ENCODE results near the gene NLGN3.

The NLGN3 gene

DNA sequence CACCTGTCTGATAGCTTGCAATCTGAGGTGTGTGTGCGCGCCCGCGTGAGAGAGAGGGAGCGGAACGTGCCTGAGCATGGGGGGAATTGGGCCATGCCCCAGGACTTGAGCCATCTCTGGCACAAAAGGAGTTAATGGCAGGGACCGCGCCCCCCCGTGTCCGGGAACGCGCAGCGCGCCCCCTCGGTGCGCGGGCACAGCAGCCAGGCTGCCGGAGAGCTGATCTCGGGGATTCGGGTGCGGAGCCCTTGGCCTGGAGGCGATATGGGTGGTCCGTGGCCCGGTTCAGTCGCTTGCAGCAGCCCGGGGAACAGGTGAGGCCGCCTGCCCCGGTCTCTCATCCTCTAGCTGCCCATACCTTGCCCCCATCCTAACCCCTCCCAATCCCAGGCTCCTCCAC, at the start of gene NLGN3:
NLGN3 (plus strand) TSS at position 191 of the 400 bp plus-strand sequence. CDS start 2,909 bp downstream, outside the sequence.
- H3K27me3 ChIP-seq (ENCODE audit: control insufficient read depth, insufficient read depth, low read length) = no peaks in the 10 kb centered on the region
- no peaks in the 10 kb centered on the region for H3K9me3 ChIP-seq (ENCODE audit: control insufficient read depth, low read length)
- no peaks in the 10 kb centered on the region for H3K36me3 ChIP-seq (ENCODE audit: control insufficient read depth, insufficient read depth, low read length)
- H3K4me1 ChIP-seq (ENCODE audit: control insufficient read depth, insufficient read depth, low read length) = peaks cover 10% of the 10 kb centered on the region
- peak within 1 kb of the TSS; percentile 15 for H3K9ac ChIP-seq (ENCODE audit: low read length)
- peak within 1 kb of the TSS; percentile 8 for H3K4me3 ChIP-seq (ENCODE audit: low read length)

DNA sequence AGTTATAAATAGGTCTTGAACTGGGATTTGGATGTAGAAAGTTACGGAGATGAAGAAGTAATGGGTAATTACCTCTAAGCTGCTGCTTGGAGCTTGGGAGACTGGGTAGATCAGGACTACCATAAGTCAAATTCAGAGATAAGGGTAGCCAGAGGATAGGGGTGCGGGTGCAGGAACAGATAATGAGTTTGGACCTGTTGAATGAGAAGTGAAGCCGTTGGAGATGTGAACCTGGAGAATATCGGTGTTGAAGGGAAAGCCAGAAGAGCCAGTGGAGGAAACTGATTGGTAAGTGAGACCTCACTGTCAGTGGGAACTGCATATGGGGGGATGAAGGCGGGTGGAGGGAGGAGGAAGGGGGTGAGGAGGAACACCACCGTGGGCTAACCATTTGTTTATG, 49.6 kb upstream of the NLGN3 start:
- Histone ChIP-seq H3K9me3 (ENCODE audit: control insufficient read depth, low read length) (no peaks in the 10 kb centered on the region), H3K4me1 (ENCODE audit: control insufficient read depth, insufficient read depth, low read length) (peaks cover 5% of the 10 kb centered on the region), H3K9ac (ENCODE audit: low read length) (peak overlapping the region; percentile 54), H3K27me3 (ENCODE audit: control insufficient read depth, insufficient read depth, low read length) (no peaks in the 10 kb centered on the region), H3K36me3 (ENCODE audit: control insufficient read depth, insufficient read depth, low read length) (no peaks in the 10 kb centered on the region), H3K4me3 (ENCODE audit: low read length) (no peak overlapping the region)

DNA sequence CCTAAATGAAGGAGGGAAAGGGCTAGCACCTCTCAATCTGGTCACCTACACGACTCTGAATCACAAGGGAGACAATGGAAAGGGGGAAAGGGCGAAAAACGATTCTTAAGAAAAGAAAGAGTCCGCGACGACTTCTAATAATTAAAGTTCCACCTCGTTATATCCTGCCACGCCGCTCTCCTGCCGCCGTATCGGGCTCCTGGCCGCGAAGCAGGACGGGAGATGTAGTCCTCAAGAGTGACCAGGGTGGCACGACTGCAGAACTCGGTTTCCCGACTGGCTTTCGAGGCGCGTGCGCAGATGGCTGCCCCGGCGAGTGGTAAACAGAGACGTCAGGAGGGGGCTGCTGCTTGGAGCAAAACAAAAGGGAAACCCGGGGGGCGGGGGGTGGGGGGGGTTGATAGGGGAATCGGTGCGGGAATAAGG, 49.1 kb upstream of the NLGN3 start, which contains the start of gene FOXO4:
FOXO4 (plus strand) TSS at position 297 of the 426 bp plus-strand sequence. CDS start 678 bp downstream, outside the sequence.
- H3K9ac ChIP-seq (ENCODE audit: low read length) = peak within 1 kb of the TSS; percentile 71
- peak within 1 kb of the TSS; percentile 22 for H3K4me3 ChIP-seq (ENCODE audit: low read length)
- no peaks in the 10 kb centered on the region for H3K27me3 ChIP-seq (ENCODE audit: control insufficient read depth, insufficient read depth, low read length)

DNA sequence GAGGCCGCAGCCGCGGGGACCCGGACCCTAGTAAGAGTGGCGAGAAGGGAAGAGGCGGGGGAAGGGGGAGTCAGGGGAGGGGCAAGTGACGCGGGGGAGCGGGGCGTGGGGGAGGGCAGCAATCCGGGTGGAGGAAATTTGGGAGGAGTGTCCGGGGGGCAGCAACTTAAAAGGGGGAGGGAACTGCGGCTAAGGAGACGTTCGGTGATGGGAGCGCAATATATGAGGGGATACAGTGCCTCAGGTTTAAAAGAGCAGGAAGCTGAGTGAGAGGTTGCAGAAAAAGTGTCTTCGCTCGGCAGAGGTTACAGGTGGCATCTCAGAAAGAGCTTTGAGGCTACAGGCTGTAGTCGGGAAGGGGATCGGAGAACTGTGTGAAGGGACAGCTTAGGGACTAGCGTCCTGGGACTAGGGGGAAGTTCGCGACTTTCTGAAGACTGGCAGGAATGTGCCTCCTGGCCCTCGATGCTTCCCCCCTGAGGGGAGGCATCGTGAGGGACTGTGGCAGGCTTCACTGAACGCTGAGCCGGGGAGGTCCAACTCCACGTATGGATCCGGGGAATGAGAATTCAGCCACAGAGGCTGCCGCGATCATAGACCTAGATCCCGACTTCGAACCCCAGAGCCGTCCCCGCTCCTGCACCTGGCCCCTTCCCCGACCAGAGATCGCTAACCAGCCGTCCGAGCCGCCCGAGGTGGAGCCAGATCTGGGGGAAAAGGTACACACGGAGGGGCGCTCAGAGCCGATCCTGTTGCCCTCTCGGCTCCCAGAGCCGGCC, 48.5 kb upstream of the NLGN3 start:
- Histone ChIP-seq H3K4me3 (ENCODE audit: low read length) (peak overlapping the region; percentile 22), H3K4me1 (ENCODE audit: control insufficient read depth, insufficient read depth, low read length) (peaks cover 5% of the 10 kb centered on the region), H3K9ac (ENCODE audit: low read length) (peak overlapping the region; percentile 71), H3K27me3 (ENCODE audit: control insufficient read depth, insufficient read depth, low read length) (no peaks in the 10 kb centered on the region), H3K36me3 (ENCODE audit: control insufficient read depth, insufficient read depth, low read length) (no peaks in the 10 kb centered on the region), H3K9me3 (ENCODE audit: control insufficient read depth, low read length) (no peaks in the 10 kb centered on the region)

More for the DNA sequence above, 49.1 kb upstream of the NLGN3 start, which contains the start of gene FOXO4:
- Histone ChIP-seq H3K9me3 (ENCODE audit: control insufficient read depth, low read length) (no peaks in the 10 kb centered on the region), H3K36me3 (ENCODE audit: control insufficient read depth, insufficient read depth, low read length) (no peaks in the 10 kb centered on the region), H3K4me1 (ENCODE audit: control insufficient read depth, insufficient read depth, low read length) (peaks cover 5% of the 10 kb centered on the region)

DNA sequence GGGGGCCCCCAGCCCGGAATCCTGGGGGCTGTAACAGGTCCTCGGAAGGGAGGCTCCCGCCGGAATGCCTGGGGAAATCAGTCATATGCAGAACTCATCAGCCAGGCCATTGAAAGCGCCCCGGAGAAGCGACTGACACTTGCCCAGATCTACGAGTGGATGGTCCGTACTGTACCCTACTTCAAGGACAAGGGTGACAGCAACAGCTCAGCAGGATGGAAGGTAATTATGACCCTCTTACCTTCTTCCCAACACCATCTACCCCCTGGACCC, 47.9 kb upstream of the NLGN3 start:
- Histone ChIP-seq H3K9ac (ENCODE audit: low read length) (peak overlapping the region; percentile 71), H3K4me1 (ENCODE audit: control insufficient read depth, insufficient read depth, low read length) (peaks cover 5% of the 10 kb centered on the region), H3K36me3 (ENCODE audit: control insufficient read depth, insufficient read depth, low read length) (no peaks in the 10 kb centered on the region), H3K4me3 (ENCODE audit: low read length) (peak overlapping the region; percentile 22), H3K27me3 (ENCODE audit: control insufficient read depth, insufficient read depth, low read length) (no peaks in the 10 kb centered on the region), H3K9me3 (ENCODE audit: control insufficient read depth, low read length) (no peaks in the 10 kb centered on the region)

DNA sequence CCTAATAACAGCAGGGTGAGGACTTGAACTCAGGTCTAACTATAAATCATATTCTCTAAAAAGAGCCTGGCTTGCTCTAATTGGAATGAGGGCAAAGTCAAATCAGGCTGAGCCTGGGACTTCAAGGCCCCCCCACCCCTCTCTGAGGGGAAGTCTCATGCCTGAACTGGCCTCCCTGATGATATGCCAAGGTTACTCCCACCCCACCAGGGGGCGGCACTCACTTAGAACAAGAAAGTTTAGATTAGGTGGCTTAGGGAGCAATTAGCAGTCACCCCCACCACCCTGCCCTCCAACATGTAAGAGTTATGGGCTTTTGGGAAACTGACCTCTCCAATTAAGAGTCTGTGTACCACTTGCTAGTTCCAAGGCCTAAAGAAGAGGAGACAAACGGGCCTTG, 46.3 kb upstream of the NLGN3 start:
- peak overlapping the region; percentile 2 for H3K9ac ChIP-seq (ENCODE audit: low read length)

DNA sequence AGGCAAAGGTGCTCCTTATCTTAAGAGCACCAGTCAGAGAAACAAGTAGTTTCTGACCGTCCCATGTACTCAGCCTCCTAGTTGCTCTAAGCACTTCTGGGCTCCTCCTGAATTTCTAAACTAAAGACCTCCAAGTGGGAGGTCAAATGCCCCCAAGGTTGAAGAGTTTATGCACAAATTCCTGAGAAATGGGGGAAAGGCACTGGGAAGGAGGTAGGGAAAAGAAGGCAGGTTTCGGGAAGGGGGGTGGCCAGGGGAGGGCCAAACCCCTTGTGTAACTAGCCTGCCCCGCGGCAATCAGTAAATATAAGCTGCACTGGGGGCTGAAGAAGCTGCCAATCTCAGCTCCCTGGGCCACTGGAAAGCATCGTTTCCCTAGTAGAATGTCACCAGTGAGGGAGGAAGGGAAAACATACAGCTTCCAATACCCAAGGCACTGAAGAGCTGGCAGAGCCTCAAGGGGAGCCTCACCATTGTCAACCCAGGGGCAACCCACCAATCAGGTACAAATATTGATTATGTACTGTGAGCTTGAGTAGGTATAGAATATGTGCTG, 45.6 kb upstream of the NLGN3 start:
- Histone ChIP-seq H3K9ac (ENCODE audit: low read length) (peak overlapping the region; percentile 2), H3K4me3 (ENCODE audit: low read length) (no peak overlapping the region), H3K4me1 (ENCODE audit: control insufficient read depth, insufficient read depth, low read length) (peaks cover 15% of the 10 kb centered on the region), H3K36me3 (ENCODE audit: control insufficient read depth, insufficient read depth, low read length) (no peaks in the 10 kb centered on the region), H3K9me3 (ENCODE audit: control insufficient read depth, low read length) (no peaks in the 10 kb centered on the region), H3K27me3 (ENCODE audit: control insufficient read depth, insufficient read depth, low read length) (no peaks in the 10 kb centered on the region)

More for the DNA sequence above, 46.3 kb upstream of the NLGN3 start:
- no peaks in the 10 kb centered on the region for H3K9me3 ChIP-seq (ENCODE audit: control insufficient read depth, low read length)
- H3K36me3 ChIP-seq (ENCODE audit: control insufficient read depth, insufficient read depth, low read length) = no peaks in the 10 kb centered on the region
- no peaks in the 10 kb centered on the region for H3K27me3 ChIP-seq (ENCODE audit: control insufficient read depth, insufficient read depth, low read length)
- peaks cover 8% of the 10 kb centered on the region for H3K4me1 ChIP-seq (ENCODE audit: control insufficient read depth, insufficient read depth, low read length)
- H3K4me3 ChIP-seq (ENCODE audit: low read length) = no peak overlapping the region

DNA sequence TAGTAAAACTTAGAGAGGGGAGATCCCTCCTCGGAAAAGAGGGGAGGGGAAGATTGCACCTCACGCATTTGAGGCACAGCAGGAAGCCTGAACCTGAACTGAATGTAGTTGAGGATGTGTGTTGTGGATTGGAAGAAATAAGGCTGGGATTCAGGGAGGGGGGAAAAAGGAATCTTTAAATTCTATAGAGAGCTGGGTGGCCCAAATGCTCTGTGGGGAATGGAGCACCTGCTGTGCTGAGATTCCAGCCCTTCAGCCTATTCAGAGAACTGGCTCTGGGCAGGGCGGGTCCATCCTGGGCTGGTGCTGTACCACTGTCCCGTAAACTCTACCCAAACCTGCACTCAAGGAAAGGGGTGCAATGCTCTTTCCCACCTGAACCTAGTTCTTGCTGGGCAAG, 44.9 kb upstream of the NLGN3 start:
- H3K9ac ChIP-seq (ENCODE audit: low read length) = no peak overlapping the region
- H3K9me3 ChIP-seq (ENCODE audit: control insufficient read depth, low read length) = no peaks in the 10 kb centered on the region
- H3K27me3 ChIP-seq (ENCODE audit: control insufficient read depth, insufficient read depth, low read length) = no peaks in the 10 kb centered on the region
- H3K36me3 ChIP-seq (ENCODE audit: control insufficient read depth, insufficient read depth, low read length) = no peaks in the 10 kb centered on the region
- H3K4me3 ChIP-seq (ENCODE audit: low read length) = no peak overlapping the region
- peaks cover 17% of the 10 kb centered on the region for H3K4me1 ChIP-seq (ENCODE audit: control insufficient read depth, insufficient read depth, low read length)

DNA sequence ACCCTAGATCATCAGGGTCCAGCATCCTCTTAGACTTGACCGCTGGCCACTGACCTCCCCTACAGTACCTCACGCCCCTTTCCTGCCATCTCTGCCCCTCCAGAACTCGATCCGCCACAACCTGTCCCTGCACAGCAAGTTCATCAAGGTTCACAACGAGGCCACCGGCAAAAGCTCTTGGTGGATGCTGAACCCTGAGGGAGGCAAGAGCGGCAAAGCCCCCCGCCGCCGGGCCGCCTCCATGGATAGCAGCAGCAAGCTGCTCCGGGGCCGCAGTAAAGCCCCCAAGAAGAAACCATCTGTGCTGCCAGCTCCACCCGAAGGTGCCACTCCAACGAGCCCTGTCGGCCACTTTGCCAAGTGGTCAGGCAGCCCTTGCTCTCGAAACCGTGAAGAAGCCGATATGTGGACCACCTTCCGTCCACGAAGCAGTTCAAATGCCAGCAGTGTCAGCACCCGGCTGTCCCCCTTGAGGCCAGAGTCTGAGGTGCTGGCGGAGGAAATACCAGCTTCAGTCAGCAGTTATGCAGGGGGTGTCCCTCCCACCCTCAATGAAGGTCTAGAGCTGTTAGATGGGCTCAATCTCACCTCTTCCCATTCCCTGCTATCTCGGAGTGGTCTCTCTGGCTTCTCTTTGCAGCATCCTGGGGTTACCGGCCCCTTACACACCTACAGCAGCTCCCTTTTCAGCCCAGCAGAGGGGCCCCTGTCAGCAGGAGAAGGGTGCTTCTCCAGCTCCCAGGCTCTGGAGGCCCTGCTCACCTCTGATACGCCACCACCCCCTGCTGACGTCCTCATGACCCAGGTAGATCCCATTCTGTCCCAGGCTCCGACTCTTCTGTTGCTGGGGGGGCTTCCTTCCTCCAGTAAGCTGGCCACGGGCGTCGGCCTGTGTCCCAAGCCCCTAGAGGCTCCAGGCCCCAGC, 43.8 kb upstream of the NLGN3 start:
- Histone ChIP-seq H3K4me1 (ENCODE audit: control insufficient read depth, insufficient read depth, low read length) (peaks cover 17% of the 10 kb centered on the region), H3K9me3 (ENCODE audit: control insufficient read depth, low read length) (no peaks in the 10 kb centered on the region), H3K9ac (ENCODE audit: low read length) (no peak overlapping the region)

DNA sequence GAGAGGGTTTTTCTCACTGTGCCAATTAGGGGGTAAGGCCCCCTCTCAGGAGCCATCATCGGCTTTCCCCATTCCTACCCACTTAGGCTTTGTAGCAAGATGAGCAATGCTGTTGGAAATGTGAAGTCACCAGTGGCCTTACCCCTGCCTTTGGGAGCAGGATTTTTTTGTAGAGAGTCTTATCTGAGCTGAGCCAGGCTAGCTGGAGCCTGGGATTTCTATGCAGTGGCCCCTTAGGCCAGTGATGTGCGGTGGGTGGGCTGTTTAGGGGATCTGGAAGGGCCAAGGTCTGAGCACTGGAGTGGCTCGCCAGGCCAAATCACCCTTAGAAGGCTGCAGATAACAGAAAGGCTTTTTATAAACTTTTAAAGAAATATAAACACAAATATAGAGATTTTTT, 42.3 kb upstream of the NLGN3 start:
- peaks cover 17% of the 10 kb centered on the region for H3K4me1 ChIP-seq (ENCODE audit: control insufficient read depth, insufficient read depth, low read length)
- no peak overlapping the region for H3K9ac ChIP-seq (ENCODE audit: low read length)
- H3K27me3 ChIP-seq (ENCODE audit: control insufficient read depth, insufficient read depth, low read length) = no peaks in the 10 kb centered on the region
- H3K36me3 ChIP-seq (ENCODE audit: control insufficient read depth, insufficient read depth, low read length) = no peaks in the 10 kb centered on the region
- no peak overlapping the region for H3K4me3 ChIP-seq (ENCODE audit: low read length)
- H3K9me3 ChIP-seq (ENCODE audit: control insufficient read depth, low read length) = no peaks in the 10 kb centered on the region

More for the DNA sequence above, 43.8 kb upstream of the NLGN3 start:
- Histone ChIP-seq H3K36me3 (ENCODE audit: control insufficient read depth, insufficient read depth, low read length) (no peaks in the 10 kb centered on the region), H3K4me3 (ENCODE audit: low read length) (no peak overlapping the region), H3K27me3 (ENCODE audit: control insufficient read depth, insufficient read depth, low read length) (no peaks in the 10 kb centered on the region)

DNA sequence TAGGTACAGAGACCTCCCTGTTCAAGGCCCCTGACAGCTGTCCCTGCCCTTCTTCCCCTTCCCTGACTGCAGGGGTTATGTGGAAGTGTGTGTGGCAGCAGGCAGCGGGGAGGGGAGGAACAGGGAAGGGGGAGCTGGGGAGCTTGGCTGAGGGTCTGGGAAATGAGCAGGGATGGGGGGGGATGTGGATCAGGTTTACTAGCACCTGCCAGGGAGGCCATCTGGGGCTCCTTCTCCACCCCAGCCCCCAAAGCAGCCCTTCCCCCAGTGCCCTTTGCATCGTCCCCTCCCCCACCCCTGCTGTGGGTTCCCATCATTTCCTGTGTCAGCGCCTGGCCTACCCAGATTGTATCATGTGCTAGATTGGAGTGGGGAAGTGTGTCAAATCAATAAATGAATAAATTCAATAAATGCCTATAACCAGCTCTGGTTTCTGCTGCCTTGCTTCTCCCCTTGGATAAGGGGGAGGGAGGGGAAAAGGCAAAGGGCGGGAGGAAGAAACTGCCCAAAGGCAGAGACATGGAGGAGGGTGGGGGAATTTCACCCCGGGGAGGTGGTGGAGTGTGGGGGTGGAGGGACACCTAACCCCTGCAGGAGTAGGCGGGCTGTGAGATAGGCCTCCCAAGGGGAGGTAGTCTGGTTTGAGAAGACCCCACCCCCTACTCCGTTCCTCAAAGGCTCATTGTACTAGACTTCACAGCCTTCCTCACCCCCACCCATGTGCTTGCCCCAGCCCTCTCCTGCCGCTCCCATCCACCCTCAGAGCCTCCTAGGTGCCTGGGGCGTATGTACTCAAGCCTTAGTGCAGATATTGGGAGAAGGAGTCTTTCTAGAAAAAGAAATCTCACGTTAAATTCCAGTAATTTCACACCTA, 41.3 kb upstream of the NLGN3 start:
- H3K9ac ChIP-seq (ENCODE audit: low read length) = peak overlapping the region; percentile 43
- no peaks in the 10 kb centered on the region for H3K27me3 ChIP-seq (ENCODE audit: control insufficient read depth, insufficient read depth, low read length)
- H3K9me3 ChIP-seq (ENCODE audit: control insufficient read depth, low read length) = no peaks in the 10 kb centered on the region
- no peaks in the 10 kb centered on the region for H3K36me3 ChIP-seq (ENCODE audit: control insufficient read depth, insufficient read depth, low read length)
- peaks cover 12% of the 10 kb centered on the region for H3K4me1 ChIP-seq (ENCODE audit: control insufficient read depth, insufficient read depth, low read length)
- no peak overlapping the region for H3K4me3 ChIP-seq (ENCODE audit: low read length)
